HCT116 (cell line): ENCODE results near the gene NFIC. TPM values are rescaled to one million over a fixed set of nuclear protein-coding genes. Genes with fewer than 3 reads are reported as not detected.
"Not testable (repeated sequence)": the region's sequence is repeated elsewhere in the genome, so short reads cannot be mapped to it uniquely, and the experiment has no call there.

ENCODE experiments used
- ATAC-seq: fragments of 200-7000 bp; cut with Tn5 transposase; 2 replicates; pipeline ENCODE4 v1.9.1; 2020; ENCODE audit warnings: mild to moderate bottlenecking, moderate library complexity
- BruUV-seq: library from RNA; stranded (reverse); fragments of 400-500 nt; replicated peaks from 2 replicates; lab custom pipeline; 2021; lab: Mats Ljungman, UMichigan
- CTCF ChIA-PET: fragments of 300-600 bp; sonication (Branson Sonifier 250); formaldehyde crosslinking; loops from one replicate; lab custom pipeline; 2021; ENCODE audit warnings: antibody characterized with exemption; lab: Charles Lee
- POLR2A ChIA-PET: fragments of 300-600, 350-600 bp; sonication (Branson Sonifier 250); formaldehyde crosslinking; loops from one replicate; lab custom pipeline; 2021; ENCODE audit warnings: antibody characterized with exemption; lab: Charles Lee
- RAD21 ChIA-PET, 2 experiments: fragments of 300-600 bp; sonication (Branson Sonifier 250); formaldehyde crosslinking; loops; one replicate each; lab custom pipeline; 2023; ENCODE audit warnings: low total read pairs in 2 of 2; ENCODE audit not compliant: uncharacterized antibody in 2 of 2, unreplicated experiment in 2 of 2, low non-redundant PET in 1 of 2; lab: Charles Lee
- DNase-seq: peaks from one replicate; pipeline ENCODE4 v3.0.0-alpha.2; 2010; ENCODE audit warnings: low read depth, low spot score
- H2AFZ ChIP-seq: fragments of 200-600 bp; shearing (Covaris generic), sonication (generic); 2 replicates; pipeline ENCODE4 v1.6.1; 2017; ENCODE audit warnings: low read depth, mixed run types, mixed read lengths, antibody characterized with exemption, low read length; ENCODE audit not compliant: poor library complexity, severe bottlenecking
- H3K27ac ChIP-seq: 2 replicates; pipeline ENCODE4 v1.5.1; 2012; ENCODE audit warnings: low read depth, low read length
- H3K27me3 ChIP-seq: fragments of 200-600 bp; sonication (generic); 2 replicates; pipeline ENCODE4 v1.6.1; 2016; ENCODE audit warnings: mixed run types, low read length, mixed read lengths; ENCODE audit not compliant: insufficient read depth
- H3K36me3 ChIP-seq, 2 experiments: fragments of 200-500 bp in 1 of 2; fragments of 200-600 bp in 1 of 2; sonication (Bioruptor generic) in 1 of 2; sonication (generic) in 1 of 2; 2 replicates each; pipeline versions ENCODE4 v1.5.1 to v1.6.1; 2014 to 2016; ENCODE audit warnings: low read length in 2 of 2, inconsistent platforms in 1 of 2, mixed read lengths in 1 of 2, mixed run types in 1 of 2; ENCODE audit not compliant: insufficient read depth in 2 of 2, control insufficient read depth in 1 of 2
- H3K4me1 ChIP-seq, 2 experiments: fragments of 200-600 bp in 1 of 2; sonication (generic) in 1 of 2; 2 replicates each; pipeline versions ENCODE4 v1.5.1 to v1.6.1; 2012 to 2017; ENCODE audit warnings: low read length in 2 of 2, inconsistent platforms in 1 of 2, mild to moderate bottlenecking in 1 of 2, mixed read lengths in 1 of 2, mixed run types in 1 of 2, moderate library complexity in 1 of 2; ENCODE audit not compliant: insufficient read depth in 2 of 2, control insufficient read depth in 1 of 2
- H3K4me2 ChIP-seq: fragments of 200-600 bp; sonication (generic); 2 replicates; pipeline ENCODE4 v1.6.1; 2017; ENCODE audit warnings: mixed run types, low read length, mixed read lengths
- H3K4me3 ChIP-seq, 2 experiments: fragments of 200-600 bp in 1 of 2; sonication (generic) in 1 of 2; replicated peaks in 1 of 2; 2 replicates each; pipeline ENCODE4 v1.5.1; 2011 to 2016; ENCODE audit warnings: low read length in 2 of 2, control low read depth in 1 of 2, low read depth in 1 of 2, mild to moderate bottlenecking in 1 of 2, mixed read lengths in 1 of 2, mixed run types in 1 of 2
- H3K79me2 ChIP-seq: fragments of 200-600 bp; sonication (generic); 2 replicates; pipeline ENCODE4 v1.6.1; 2017; ENCODE audit warnings: mild to moderate bottlenecking, mixed run types, low read length, moderate library complexity, mixed read lengths; ENCODE audit not compliant: insufficient read depth
- H3K9ac ChIP-seq: fragments of 200-600 bp; sonication (generic); 2 replicates; pipeline ENCODE4 v1.6.1; 2016; ENCODE audit warnings: low read length, mixed read lengths
- H3K9me2 ChIP-seq: fragments of 200-600 bp; sonication (generic), shearing (Covaris generic); 2 replicates; pipeline ENCODE4 v1.6.1; 2017; ENCODE audit warnings: mixed run types, mild to moderate bottlenecking, moderate library complexity; ENCODE audit not compliant: insufficient read depth
- H3K9me3 ChIP-seq, 2 experiments: fragments of 200-500 bp in 1 of 2; fragments of 200-600 bp in 1 of 2; sonication (Bioruptor generic) in 1 of 2; sonication (generic) in 1 of 2; 2 replicates each; pipeline ENCODE4 v1.6.1; 2014 to 2017; ENCODE audit warnings: low read length in 2 of 2, mixed read lengths in 2 of 2, inconsistent platforms in 1 of 2, low read depth in 1 of 2, mild to moderate bottlenecking in 1 of 2, mixed run types in 1 of 2, moderate library complexity in 1 of 2; ENCODE audit not compliant: control insufficient read depth in 1 of 2, insufficient read depth in 1 of 2
- H4K20me1 ChIP-seq: fragments of 200-600 bp; sonication (generic), shearing (Covaris generic); 2 replicates; pipeline ENCODE4 v1.6.1; 2017; ENCODE audit warnings: mixed run types, mild to moderate bottlenecking, moderate library complexity; ENCODE audit not compliant: insufficient read depth
- CBX3 ChIP-seq: IDR thresholded peaks from 2 replicates; pipeline ENCODE4 v1.6.1; 2012; ENCODE audit warnings: low read depth
- EGR1 ChIP-seq: IDR thresholded peaks from 2 replicates; pipeline ENCODE4 v1.6.1; 2012; ENCODE audit warnings: low read depth
- ELF1 ChIP-seq: IDR thresholded peaks from 2 replicates; pipeline ENCODE4 v1.6.1; 2012; ENCODE audit warnings: low read depth, borderline replicate concordance
- JUND ChIP-seq: IDR thresholded peaks from 2 replicates; pipeline ENCODE4 v1.6.1; 2012
- SIN3A ChIP-seq: IDR thresholded peaks from 2 replicates; pipeline ENCODE4 v1.6.1; 2012; ENCODE audit warnings: low read depth
- TCF7L2 ChIP-seq: IDR thresholded peaks from 2 replicates; pipeline ENCODE4 v1.7.0; 2011; ENCODE audit warnings: borderline replicate concordance, inconsistent platforms; ENCODE audit not compliant: insufficient read depth, insufficient read length; ENCODE audit errors: extremely low read depth
- ZNF274 ChIP-seq: fragments of 200-500 bp; sonication (Bioruptor generic); IDR thresholded peaks from 2 replicates; pipeline ENCODE4 v1.6.1; 2014; ENCODE audit warnings: mild to moderate bottlenecking, low read depth, low read length, inconsistent platforms
- intact Hi-C: fragments of 100-400 bp; cut with micrococcal nuclease; formaldehyde crosslinking; loops from 2 replicates; pipeline ENCODE4 v1.10.0; 2022
- total RNA-seq: library from RNA; stranded (reverse); gene quantifications from one replicate; pipeline ENCODE4 v1.2.1, GENCODE V29; 2021; ENCODE audit not compliant: unreplicated experiment
- TF ChIP-seq, protein P1 (sequence below): IDR thresholded peaks from 2 replicates; pipeline ENCODE4 v1.6.1; 2012; ENCODE audit warnings: low read depth
- TF ChIP-seq, protein P2 (sequence below): IDR thresholded peaks from 2 replicates; pipeline ENCODE4 v1.6.1; 2012

NFIC gene
- total RNA-seq, 1 experiment from 2014 or later: 116 TPM

GRCh38 chr19:3420909-3421619 is 54.7 kb downstream of the NFIC start (continued):
- TF ChIP-seq, protein P1, sequence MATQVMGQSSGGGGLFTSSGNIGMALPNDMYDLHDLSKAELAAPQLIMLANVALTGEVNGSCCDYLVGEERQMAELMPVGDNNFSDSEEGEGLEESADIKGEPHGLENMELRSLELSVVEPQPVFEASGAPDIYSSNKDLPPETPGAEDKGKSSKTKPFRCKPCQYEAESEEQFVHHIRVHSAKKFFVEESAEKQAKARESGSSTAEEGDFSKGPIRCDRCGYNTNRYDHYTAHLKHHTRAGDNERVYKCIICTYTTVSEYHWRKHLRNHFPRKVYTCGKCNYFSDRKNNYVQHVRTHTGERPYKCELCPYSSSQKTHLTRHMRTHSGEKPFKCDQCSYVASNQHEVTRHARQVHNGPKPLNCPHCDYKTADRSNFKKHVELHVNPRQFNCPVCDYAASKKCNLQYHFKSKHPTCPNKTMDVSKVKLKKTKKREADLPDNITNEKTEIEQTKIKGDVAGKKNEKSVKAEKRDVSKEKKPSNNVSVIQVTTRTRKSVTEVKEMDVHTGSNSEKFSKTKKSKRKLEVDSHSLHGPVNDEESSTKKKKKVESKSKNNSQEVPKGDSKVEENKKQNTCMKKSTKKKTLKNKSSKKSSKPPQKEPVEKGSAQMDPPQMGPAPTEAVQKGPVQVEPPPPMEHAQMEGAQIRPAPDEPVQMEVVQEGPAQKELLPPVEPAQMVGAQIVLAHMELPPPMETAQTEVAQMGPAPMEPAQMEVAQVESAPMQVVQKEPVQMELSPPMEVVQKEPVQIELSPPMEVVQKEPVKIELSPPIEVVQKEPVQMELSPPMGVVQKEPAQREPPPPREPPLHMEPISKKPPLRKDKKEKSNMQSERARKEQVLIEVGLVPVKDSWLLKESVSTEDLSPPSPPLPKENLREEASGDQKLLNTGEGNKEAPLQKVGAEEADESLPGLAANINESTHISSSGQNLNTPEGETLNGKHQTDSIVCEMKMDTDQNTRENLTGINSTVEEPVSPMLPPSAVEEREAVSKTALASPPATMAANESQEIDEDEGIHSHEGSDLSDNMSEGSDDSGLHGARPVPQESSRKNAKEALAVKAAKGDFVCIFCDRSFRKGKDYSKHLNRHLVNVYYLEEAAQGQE: no peak
- TF ChIP-seq JUND (no peak), SIN3A (no peak), ELF1 (no peak), ZNF274 (no peak), CBX3 (no peak), TCF7L2 (no peak), EGR1 (no peak)
- TF ChIP-seq, protein P2, sequence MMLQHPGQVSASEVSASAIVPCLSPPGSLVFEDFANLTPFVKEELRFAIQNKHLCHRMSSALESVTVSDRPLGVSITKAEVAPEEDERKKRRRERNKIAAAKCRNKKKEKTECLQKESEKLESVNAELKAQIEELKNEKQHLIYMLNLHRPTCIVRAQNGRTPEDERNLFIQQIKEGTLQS: no peak
- TF ChIP-seq, all 23 proteins: peak for 0

- H3K4me3 ChIP-seq, H3K27ac ChIP-seq, ATAC-seq, H3K4me2 ChIP-seq, H3K9me3 ChIP-seq, DNase-seq, H3K4me1 ChIP-seq, BruUV-seq, H4K20me1 ChIP-seq, intact Hi-C loops, RAD21 ChIA-PET, H3K9ac ChIP-seq, H3K9me2 ChIP-seq, H3K27me3 ChIP-seq, POLR2A ChIA-PET, H2AFZ ChIP-seq: not testable (repeated sequence)
- CTCF ChIA-PET: interaction anchor here (3.5 kb wide), 1 partner anchor 8 kb away, joined by 15 read pairs; no protein-coding TSS in a partner anchor
- H3K36me3 ChIP-seq: peaks cover 0 to 12% of the 10 kb centered on the region in 2 experiments; a peak in 2 of 4 replicates
- peaks cover 68% of the 10 kb centered on the region for H3K79me2 ChIP-seq
Observed at GRCh38 chr19:3421656-3422055, 55.3 kb downstream of the NFIC start.
